GM21423 (cell line): ENCODE results near the gene DOCK11.

ENCODE experiments used
- ATAC-seq: cut with Tn5 transposase; IDR thresholded peaks from one replicate; pipeline ENCODE4 v1.9.1; 2021; ENCODE audit warnings: mild to moderate bottlenecking, moderate library complexity; ENCODE audit not compliant: unreplicated experiment

The DOCK11 gene

GRCh38 chrX:118499295-118499694 is 3.7 kb downstream of the DOCK11 start:
- no peak for ATAC-seq

GRCh38 chrX:118502161-118502789 is 6.7 kb downstream of the DOCK11 start:
- no peak for ATAC-seq

- no peak for ATAC-seq
These were observed 7.8 kb downstream of the DOCK11 start for GRCh38 chrX:118503260-118504041.

GRCh38 chrX:118504581-118504980 is 9.0 kb downstream of the DOCK11 start:
- no peak for ATAC-seq

GRCh38 chrX:118506805-118507480 is 11.3 kb downstream of the DOCK11 start:
- ATAC-seq: no peak

GRCh38 chrX:118507766-118508165 is 12.2 kb downstream of the DOCK11 start:
- ATAC-seq: no peak

GRCh38 chrX:118508221-118508620 is 12.6 kb downstream of the DOCK11 start:
- no peak for ATAC-seq

- ATAC-seq: no peak
These were observed 13.0 kb downstream of the DOCK11 start for GRCh38 chrX:118508635-118509034.

- no peak for ATAC-seq
These were observed 14.5 kb downstream of the DOCK11 start for GRCh38 chrX:118510111-118510510.

GRCh38 chrX:118513120-118513898 is 17.7 kb downstream of the DOCK11 start:
- ATAC-seq: no peak

GRCh38 chrX:118519411-118520215 is 24.0 kb downstream of the DOCK11 start:
- ATAC-seq: no peak

- no peak for ATAC-seq
These were observed 24.9 kb downstream of the DOCK11 start for GRCh38 chrX:118520216-118521206.

- no peak for ATAC-seq
These were observed 25.8 kb downstream of the DOCK11 start for GRCh38 chrX:118521435-118521834.

GRCh38 chrX:118522230-118522926 is 26.8 kb downstream of the DOCK11 start:
- no peak for ATAC-seq

GRCh38 chrX:118523920-118524319 is 28.3 kb downstream of the DOCK11 start:
- ATAC-seq: no peak

GRCh38 chrX:118524344-118524743 is 28.7 kb downstream of the DOCK11 start:
- ATAC-seq: no peak

- no peak for ATAC-seq
These were observed 29.6 kb downstream of the DOCK11 start for GRCh38 chrX:118525174-118525730.

GRCh38 chrX:118526149-118526548 is 30.5 kb downstream of the DOCK11 start:
- no peak for ATAC-seq
